Measurements from ENCODE around the gene CFAP221. TPM values are rescaled to one million over a fixed set of nuclear protein-coding genes. Genes with fewer than 3 reads are reported as not detected.

CFAP221 gene
- total RNA-seq, 4 donors from 2014 or later: 0.48 TPM; not detected in 3

- H3K27me3 ChIP-seq: no peaks in the 10 kb centered on the region
- 94% methylated on average over 2 of the region's 2 CpGs for WGBS
- DNase-seq (ENCODE audit: low spot score in 2 of 2): no peak
- no peaks in the 10 kb centered on the region for H3K36me3 ChIP-seq
- no peak overlapping the region for H3K27ac ChIP-seq
- TF ChIP-seq POLR2AphosphoS5 (IDR thresholded peaks at IDR 0.05) (no peak), POLR2A (IDR thresholded peaks at IDR 0.05) (no peak), CTCF (IDR thresholded peaks at IDR 0.05) (no peak), EP300 (IDR thresholded peaks at IDR 0.05) (no peak)
- H3K9me3 ChIP-seq: no peaks in the 10 kb centered on the region
- H3K4me1 ChIP-seq: no peaks in the 10 kb centered on the region
- no peak overlapping the region for H3K4me3 ChIP-seq
Observed at GRCh38 chr2:119673796-119674195, 129.5 kb downstream of the CFAP221 start.

- H3K4me3 ChIP-seq: no peak overlapping the region
- no peaks in the 10 kb centered on the region for H3K27me3 ChIP-seq
- no peak for DNase-seq (ENCODE audit: low spot score in 2 of 2)
- H3K9me3 ChIP-seq: no peaks in the 10 kb centered on the region
- no peak overlapping the region for H3K27ac ChIP-seq
- TF ChIP-seq CTCF (IDR thresholded peaks at IDR 0.05) (no peak), POLR2AphosphoS5 (IDR thresholded peaks at IDR 0.05) (no peak), POLR2A (IDR thresholded peaks at IDR 0.05) (no peak), EP300 (IDR thresholded peaks at IDR 0.05) (no peak)
- 81% methylated on average over 4 of the region's 10 CpGs for WGBS
- no peaks in the 10 kb centered on the region for H3K36me3 ChIP-seq
- H3K4me1 ChIP-seq: peaks cover 5% of the 10 kb centered on the region
Observed at GRCh38 chr2:119674711-119675500, 130.7 kb downstream of the CFAP221 start.

- DNase-seq (ENCODE audit: low spot score in 2 of 2): no peak
- Histone ChIP-seq H3K27ac (no peak overlapping the region), H3K9me3 (no peaks in the 10 kb centered on the region), H3K27me3 (no peaks in the 10 kb centered on the region), H3K4me1 (peaks cover 14% of the 10 kb centered on the region), H3K36me3 (peaks cover 8% of the 10 kb centered on the region), H3K4me3 (peak overlapping the region; percentile 84)
- WGBS: 61% methylated on average over 18 of the region's 19 CpGs
- TF ChIP-seq CTCF (IDR thresholded peaks at IDR 0.05) (no peak), POLR2AphosphoS5 (IDR thresholded peaks at IDR 0.05) (no peak), EP300 (IDR thresholded peaks at IDR 0.05) (no peak), POLR2A (IDR thresholded peaks at IDR 0.05) (no peak)
Observed at GRCh38 chr2:119678021-119678656, 133.9 kb downstream of the CFAP221 start.

- TF ChIP-seq EP300 (IDR thresholded peaks at IDR 0.05) (no peak), POLR2A (IDR thresholded peaks at IDR 0.05) (no peak), POLR2AphosphoS5 (IDR thresholded peaks at IDR 0.05) (no peak), CTCF (IDR thresholded peaks at IDR 0.05) (no peak)
- 4% methylated on average over 9 of the region's 9 CpGs for WGBS
- H3K27ac ChIP-seq: no peak overlapping the region
- no peak for DNase-seq (ENCODE audit: low spot score in 2 of 2)
- peaks cover 8% of the 10 kb centered on the region for H3K36me3 ChIP-seq
- H3K4me1 ChIP-seq: peaks cover 20% of the 10 kb centered on the region
- H3K9me3 ChIP-seq: no peaks in the 10 kb centered on the region
- no peaks in the 10 kb centered on the region for H3K27me3 ChIP-seq
- peak overlapping the region; percentile 84 for H3K4me3 ChIP-seq
Observed at GRCh38 chr2:119679526-119679837, 135.2 kb downstream of the CFAP221 start.

- no peak for TF ChIP-seq CTCF (IDR thresholded peaks at IDR 0.05)
- Histone ChIP-seq H3K27me3 (no peaks in the 10 kb centered on the region), H3K4me3 (peak overlapping the region; percentile 84), H3K4me1 (peaks cover 20% of the 10 kb centered on the region), H3K27ac (no peak overlapping the region), H3K9me3 (no peaks in the 10 kb centered on the region), H3K36me3 (peaks cover 8% of the 10 kb centered on the region)
- WGBS: 65% methylated on average over 2 of the region's 2 CpGs
- no peak for DNase-seq (ENCODE audit: low spot score in 2 of 2)
Observed at GRCh38 chr2:119679846-119680245, 135.6 kb downstream of the CFAP221 start.
